ENCODE measurements around the gene ITGB8. TPM values are rescaled to one million over a fixed set of nuclear protein-coding genes. Genes with fewer than 3 reads are reported as not detected.

ITGB8 gene
- total RNA-seq, 4 donors from 2014 or later = 30.7 to 65.5 (median 57.5) TPM

DNA sequence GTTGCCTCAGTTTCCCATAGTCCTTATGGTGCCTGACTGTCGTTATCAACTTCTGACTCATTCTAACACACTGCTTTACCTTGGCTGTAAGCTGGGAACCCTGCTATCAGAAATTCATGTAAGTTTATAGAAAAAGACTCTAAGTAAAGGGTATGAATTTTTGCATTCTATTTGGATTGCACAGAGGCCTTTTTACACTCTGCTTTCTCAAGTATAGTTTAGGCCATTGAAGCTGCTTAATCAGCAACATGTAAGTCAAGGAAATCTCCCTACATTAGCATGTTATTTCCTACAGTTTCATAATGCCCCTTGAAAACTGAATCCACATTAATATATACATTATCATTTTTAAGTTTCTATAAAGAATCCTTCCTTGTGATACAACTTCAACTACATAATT is 17.1 kb upstream of the ITGB8 start:
- H3K4me1 ChIP-seq = no peaks in the 10 kb centered on the region
- no peaks in the 10 kb centered on the region for H3K27me3 ChIP-seq
- no peak overlapping the region for H3K4me3 ChIP-seq
- no peaks in the 10 kb centered on the region for H3K9me3 ChIP-seq
- H3K36me3 ChIP-seq = no peaks in the 10 kb centered on the region
- 95% methylated on average over 1 of the region's 1 CpG for WGBS
- no peak for DNase-seq (ENCODE audit: low spot score in 2 of 2)
- no peak for TF ChIP-seq EP300 (IDR thresholded peaks at IDR 0.05)
- TF ChIP-seq POLR2A (IDR thresholded peaks at IDR 0.05) = no peak
- TF ChIP-seq, protein P1, sequence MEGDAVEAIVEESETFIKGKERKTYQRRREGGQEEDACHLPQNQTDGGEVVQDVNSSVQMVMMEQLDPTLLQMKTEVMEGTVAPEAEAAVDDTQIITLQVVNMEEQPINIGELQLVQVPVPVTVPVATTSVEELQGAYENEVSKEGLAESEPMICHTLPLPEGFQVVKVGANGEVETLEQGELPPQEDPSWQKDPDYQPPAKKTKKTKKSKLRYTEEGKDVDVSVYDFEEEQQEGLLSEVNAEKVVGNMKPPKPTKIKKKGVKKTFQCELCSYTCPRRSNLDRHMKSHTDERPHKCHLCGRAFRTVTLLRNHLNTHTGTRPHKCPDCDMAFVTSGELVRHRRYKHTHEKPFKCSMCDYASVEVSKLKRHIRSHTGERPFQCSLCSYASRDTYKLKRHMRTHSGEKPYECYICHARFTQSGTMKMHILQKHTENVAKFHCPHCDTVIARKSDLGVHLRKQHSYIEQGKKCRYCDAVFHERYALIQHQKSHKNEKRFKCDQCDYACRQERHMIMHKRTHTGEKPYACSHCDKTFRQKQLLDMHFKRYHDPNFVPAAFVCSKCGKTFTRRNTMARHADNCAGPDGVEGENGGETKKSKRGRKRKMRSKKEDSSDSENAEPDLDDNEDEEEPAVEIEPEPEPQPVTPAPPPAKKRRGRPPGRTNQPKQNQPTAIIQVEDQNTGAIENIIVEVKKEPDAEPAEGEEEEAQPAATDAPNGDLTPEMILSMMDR (IDR thresholded peaks at IDR 0.05) = no peak
- no peak for TF ChIP-seq POLR2AphosphoS5 (IDR thresholded peaks at IDR 0.05)
- no peak overlapping the region for H3K27ac ChIP-seq

DNA sequence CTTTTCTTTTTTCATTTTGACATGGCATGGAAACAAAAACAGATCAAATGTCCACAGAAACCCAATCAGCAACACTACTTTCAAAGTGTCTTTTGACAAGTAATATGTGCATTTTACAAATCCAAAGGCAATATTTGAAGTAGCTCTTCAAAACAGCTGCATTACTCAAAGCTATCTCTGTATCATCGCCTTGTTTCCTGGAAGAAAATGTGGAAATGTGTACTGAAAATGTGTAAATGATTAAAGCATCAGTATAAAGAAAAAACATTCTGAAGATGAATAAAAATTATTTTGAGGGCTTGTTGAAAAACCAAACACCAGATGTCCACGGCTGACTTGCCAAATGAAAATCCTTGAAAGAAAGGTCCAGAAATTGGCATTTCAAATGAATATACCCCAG is 16.5 kb upstream of the ITGB8 start:
- H3K4me1 ChIP-seq = no peaks in the 10 kb centered on the region
- no peaks in the 10 kb centered on the region for H3K36me3 ChIP-seq
- WGBS = 52% methylated on average over 2 of the region's 2 CpGs
- TF ChIP-seq POLR2AphosphoS5 (IDR thresholded peaks at IDR 0.05) = no peak
- TF ChIP-seq, protein P1 (IDR thresholded peaks at IDR 0.05) = no peak
- no peak for TF ChIP-seq POLR2A (IDR thresholded peaks at IDR 0.05)
- no peak for TF ChIP-seq EP300 (IDR thresholded peaks at IDR 0.05)
- no peaks in the 10 kb centered on the region for H3K27me3 ChIP-seq
- no peak for DNase-seq (ENCODE audit: low spot score in 2 of 2)
- H3K4me3 ChIP-seq = no peak overlapping the region
- H3K27ac ChIP-seq = no peak overlapping the region
- no peaks in the 10 kb centered on the region for H3K9me3 ChIP-seq

DNA sequence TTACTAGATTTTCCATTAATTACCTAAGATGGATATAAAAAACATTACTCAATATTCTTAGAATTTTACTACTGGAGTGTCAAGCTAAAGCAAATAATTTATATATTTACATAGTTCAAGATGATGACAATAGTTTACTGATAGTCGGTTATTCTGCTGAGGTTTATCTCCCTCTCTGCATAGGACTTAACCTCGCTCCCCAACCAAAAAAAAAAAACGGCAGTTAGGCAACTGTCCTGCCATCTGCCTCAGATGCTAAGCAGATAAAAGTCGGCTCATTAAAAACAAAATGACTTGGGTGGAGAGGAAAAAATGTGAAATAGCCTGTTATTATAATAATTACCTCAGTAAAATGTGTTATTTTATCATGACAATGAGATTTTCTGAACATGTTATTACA is 14.0 kb upstream of the ITGB8 start:
- no peaks in the 10 kb centered on the region for H3K9me3 ChIP-seq
- H3K4me1 ChIP-seq = no peaks in the 10 kb centered on the region
- DNase-seq (ENCODE audit: low spot score in 2 of 2) = no peak
- H3K27ac ChIP-seq = no peak overlapping the region
- H3K27me3 ChIP-seq = no peaks in the 10 kb centered on the region
- no peak overlapping the region for H3K4me3 ChIP-seq
- 72% methylated on average over 4 of the region's 4 CpGs for WGBS
- TF ChIP-seq, protein P1 (IDR thresholded peaks at IDR 0.05) = no peak
- TF ChIP-seq POLR2AphosphoS5 (IDR thresholded peaks at IDR 0.05) = no peak
- no peak for TF ChIP-seq EP300 (IDR thresholded peaks at IDR 0.05)
- TF ChIP-seq POLR2A (IDR thresholded peaks at IDR 0.05) = no peak
- H3K36me3 ChIP-seq = no peaks in the 10 kb centered on the region

DNA sequence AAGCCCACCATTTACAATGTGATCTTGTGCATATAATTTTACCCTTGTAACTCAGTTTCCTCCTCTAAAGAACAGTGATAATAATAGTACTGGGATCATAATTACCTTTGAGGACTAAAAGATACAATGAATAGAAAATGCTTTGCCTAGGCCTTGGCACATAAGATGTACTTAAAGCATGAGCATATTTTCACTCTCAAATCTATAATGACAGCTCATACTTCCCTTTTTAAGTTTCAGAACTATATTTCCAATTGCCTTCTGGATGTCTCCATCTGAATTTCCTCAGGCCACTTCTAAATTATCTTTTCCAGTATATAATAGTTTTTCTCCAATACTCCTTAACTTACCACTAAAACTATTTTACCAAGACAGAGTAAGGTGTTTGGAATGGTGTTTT is 13.3 kb upstream of the ITGB8 start:
- DNase-seq (ENCODE audit: low spot score in 2 of 2) = no peak
- Histone ChIP-seq H3K27ac (no peak overlapping the region), H3K27me3 (no peaks in the 10 kb centered on the region), H3K36me3 (no peaks in the 10 kb centered on the region), H3K4me3 (no peak overlapping the region), H3K4me1 (no peaks in the 10 kb centered on the region), H3K9me3 (no peaks in the 10 kb centered on the region)
- TF ChIP-seq, protein P1 (IDR thresholded peaks at IDR 0.05) = no peak
- TF ChIP-seq EP300 (IDR thresholded peaks at IDR 0.05) (no peak), POLR2AphosphoS5 (IDR thresholded peaks at IDR 0.05) (no peak), POLR2A (IDR thresholded peaks at IDR 0.05) (no peak)

DNA sequence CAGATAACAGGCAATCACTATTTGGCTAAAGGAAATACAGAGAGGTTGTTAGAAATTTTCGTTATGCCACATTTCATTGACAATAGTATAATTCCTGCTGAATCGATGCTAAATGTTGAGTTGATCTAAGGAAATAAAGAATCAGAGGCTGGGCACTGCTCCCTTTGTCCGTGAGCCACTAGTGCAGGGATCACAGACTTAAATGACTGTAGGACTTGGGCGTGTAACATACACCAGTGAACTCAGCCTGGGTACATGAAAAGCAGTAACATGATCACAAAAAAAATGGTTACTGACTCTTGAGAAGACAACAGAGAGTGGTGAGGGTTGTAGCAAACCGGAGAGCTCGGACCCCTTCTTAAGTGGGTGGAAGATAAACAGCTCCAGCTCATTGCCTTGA is 11.8 kb upstream of the ITGB8 start:
- TF ChIP-seq POLR2AphosphoS5 (IDR thresholded peaks at IDR 0.05) (no peak), EP300 (IDR thresholded peaks at IDR 0.05) (no peak), POLR2A (IDR thresholded peaks at IDR 0.05) (no peak)
- TF ChIP-seq, protein P1 (IDR thresholded peaks at IDR 0.05) = no peak
- Histone ChIP-seq H3K4me3 (no peak overlapping the region), H3K4me1 (no peaks in the 10 kb centered on the region), H3K36me3 (no peaks in the 10 kb centered on the region), H3K9me3 (no peaks in the 10 kb centered on the region), H3K27ac (no peak overlapping the region), H3K27me3 (no peaks in the 10 kb centered on the region)
- DNase-seq (ENCODE audit: low spot score in 2 of 2) = no peak
- 73% methylated on average over 6 of the region's 6 CpGs for WGBS

All from suprapubic skin (tissue), 4 donors.